B cell (primary cell): Measurements from ENCODE around the gene SYNGAP1.

Experiments
- CTCF ChIP-seq: fragments of 200-600 bp; IDR thresholded peaks from one replicate; pipeline ENCODE4 v1.8.0; 2022; ENCODE audit warnings: antibody characterized with exemption, mild to moderate bottlenecking
- EZH2 ChIP-seq: IDR thresholded peaks from 2 replicates; pipeline ENCODE4 v1.6.1; 2012; ENCODE audit warnings: borderline replicate concordance, low read depth, mild to moderate bottlenecking, moderate library complexity, low read length; ENCODE audit not compliant: insufficient read depth, poor library complexity, severe bottlenecking

GRCh38 chr6:33417128-33417902 lies 2.5 kb upstream of the SYNGAP1 start:
- TF ChIP-seq CTCF (no peak), EZH2 (no peak)
